H9 (cell line): ENCODE measurements around the gene IDE. TPM values are rescaled to one million over a fixed set of nuclear protein-coding genes. Genes with fewer than 3 reads are reported as not detected.

ENCODE experiments used
- DNase-seq: peaks from one replicate; pipeline ENCODE4 v3.0.0-alpha.2; 2017
- H2AFZ ChIP-seq: one replicate; pipeline ENCODE4 v1.6.1; 2013; ENCODE audit warnings: mild to moderate bottlenecking, low read length, control low read depth, moderate library complexity
- H2AK5ac ChIP-seq: 2 replicates; pipeline ENCODE4 v1.6.1; 2013; ENCODE audit warnings: low read length, control low read depth, mixed read lengths; ENCODE audit not compliant: insufficient read length
- H2BK120ac ChIP-seq: one replicate; pipeline ENCODE4 v1.6.1; 2013; ENCODE audit warnings: low read depth, mild to moderate bottlenecking, low read length, control low read depth, inconsistent platforms; ENCODE audit not compliant: poor library complexity, severe bottlenecking
- H2BK12ac ChIP-seq: 2 replicates; pipeline ENCODE4 v1.6.1; 2013; ENCODE audit warnings: low read length, control low read depth, mixed read lengths, low read depth; ENCODE audit not compliant: insufficient read length
- H2BK15ac ChIP-seq: 2 replicates; pipeline ENCODE4 v1.6.1; 2013; ENCODE audit warnings: low read depth, low read length, control low read depth
- H2BK20ac ChIP-seq: one replicate; pipeline ENCODE4 v1.6.1; 2013; ENCODE audit warnings: low read depth, mild to moderate bottlenecking, low read length, control low read depth, inconsistent platforms; ENCODE audit not compliant: poor library complexity, severe bottlenecking
- H2BK5ac ChIP-seq: 2 replicates; pipeline ENCODE4 v1.6.1; 2013; ENCODE audit warnings: low read length, control low read depth, mixed read lengths; ENCODE audit not compliant: insufficient read length
- H3K14ac ChIP-seq: 2 replicates; pipeline ENCODE4 v1.6.1; 2013; ENCODE audit warnings: low read length, control low read depth; ENCODE audit not compliant: insufficient read depth
- H3K18ac ChIP-seq: 2 replicates; pipeline ENCODE4 v1.6.1; 2013; ENCODE audit warnings: low read depth, mild to moderate bottlenecking, mixed read lengths, low read length, control low read depth; ENCODE audit not compliant: insufficient read length
- H3K23ac ChIP-seq: 2 replicates; pipeline ENCODE4 v1.6.1; 2013; ENCODE audit warnings: low read length, control low read depth, mixed read lengths, low read depth; ENCODE audit not compliant: insufficient read length
- H3K23me2 ChIP-seq: 2 replicates; pipeline ENCODE4 v1.6.1; 2013; ENCODE audit warnings: low read depth, mild to moderate bottlenecking, mixed read lengths, low read length, control low read depth; ENCODE audit not compliant: insufficient read length, poor library complexity, severe bottlenecking
- H3K27ac ChIP-seq: 2 replicates; pipeline ENCODE4 v1.5.1; 2013; ENCODE audit warnings: low read length, control low read depth, mixed read lengths, low read depth; ENCODE audit not compliant: insufficient read length
- H3K27me3 ChIP-seq: 2 replicates; pipeline ENCODE4 v1.6.1; 2013; ENCODE audit warnings: low read length, control low read depth, inconsistent platforms; ENCODE audit not compliant: insufficient read depth
- H3K4ac ChIP-seq: 2 replicates; pipeline ENCODE4 v1.6.1; 2013; ENCODE audit warnings: low read depth, mild to moderate bottlenecking, control low read depth, inconsistent platforms, low read length, moderate library complexity
- H3K4me1 ChIP-seq: 2 replicates; pipeline ENCODE4 v1.6.1; 2013; ENCODE audit warnings: low read length, control low read depth, inconsistent platforms; ENCODE audit not compliant: insufficient read depth
- H3K4me2 ChIP-seq: 2 replicates; pipeline ENCODE4 v1.6.1; 2013; ENCODE audit warnings: low read length, control low read depth, mixed read lengths; ENCODE audit not compliant: insufficient read length, insufficient read depth
- H3K56ac ChIP-seq: 2 replicates; pipeline ENCODE4 v1.6.1; 2013; ENCODE audit warnings: low read depth, mild to moderate bottlenecking, mixed read lengths, low read length, control low read depth; ENCODE audit not compliant: insufficient read length
- H3K79me1 ChIP-seq: 2 replicates; pipeline ENCODE4 v1.6.1; 2013; ENCODE audit warnings: low read depth, mild to moderate bottlenecking, moderate library complexity, low read length, control low read depth, inconsistent platforms; ENCODE audit not compliant: insufficient read depth, poor library complexity, severe bottlenecking
- H3K79me2 ChIP-seq: 2 replicates; pipeline ENCODE4 v1.6.1; 2013; ENCODE audit warnings: low read length, control low read depth, inconsistent platforms; ENCODE audit not compliant: insufficient read depth
- H3K9ac ChIP-seq: 2 replicates; pipeline ENCODE4 v1.6.1; 2013; ENCODE audit warnings: low read length, control low read depth, mixed read lengths; ENCODE audit not compliant: insufficient read length; ENCODE audit errors: extremely low read depth
- H3K9me3 ChIP-seq: one replicate; pipeline ENCODE4 v1.6.1; 2013; ENCODE audit warnings: low read depth, low read length, inconsistent platforms; ENCODE audit not compliant: control insufficient read depth
- H3T11ph ChIP-seq: one replicate; pipeline ENCODE4 v1.6.1; 2013; ENCODE audit warnings: mild to moderate bottlenecking, low read length, control low read depth, inconsistent platforms
- H4K20me1 ChIP-seq: one replicate; pipeline ENCODE4 v1.6.1; 2013; ENCODE audit not compliant: control insufficient read depth, insufficient read length, insufficient read depth
- H4K5ac ChIP-seq: 2 replicates; pipeline ENCODE4 v1.6.1; 2013; ENCODE audit warnings: low read depth, mild to moderate bottlenecking, mixed read lengths, low read length, control low read depth; ENCODE audit not compliant: insufficient read length
- H4K8ac ChIP-seq: replicated peaks from 2 replicates; pipeline ENCODE4 v1.6.1; 2013; ENCODE audit warnings: low read length, control low read depth, mixed read lengths, low read depth; ENCODE audit not compliant: insufficient read length
- H4K91ac ChIP-seq: 2 replicates; pipeline ENCODE4 v1.6.1; 2013; ENCODE audit warnings: low read depth, mild to moderate bottlenecking, moderate library complexity, mixed read lengths, low read length, control low read depth; ENCODE audit not compliant: insufficient read length
- H3K27ac Mint-ChIP-seq, 3 experiments: 2 replicates in 2 of 3; 3 replicates in 1 of 3; pipeline ENCODE4 v1.8.0; 2020 to 2021; ENCODE audit warnings: mixed read lengths in 3 of 3, mild to moderate bottlenecking in 1 of 3, moderate library complexity in 1 of 3
- H3K27me3 Mint-ChIP-seq: 2 replicates; pipeline ENCODE4 v1.8.0; 2021; ENCODE audit warnings: low read depth, mild to moderate bottlenecking, moderate library complexity, mixed read lengths
- H3K36me3 Mint-ChIP-seq, 3 experiments: 2 replicates in 2 of 3; 3 replicates in 1 of 3; pipeline ENCODE4 v1.8.0; 2020 to 2021; ENCODE audit warnings: low read depth in 3 of 3, mixed read lengths in 3 of 3; ENCODE audit not compliant: insufficient read depth in 1 of 3
- H3K4me1 Mint-ChIP-seq, 2 experiments: 2 replicates each; pipeline ENCODE4 v1.8.0; 2020; ENCODE audit warnings: mixed read lengths in 2 of 2
- H3K4me3 Mint-ChIP-seq, 2 experiments: 2 replicates in 1 of 2; 3 replicates in 1 of 2; pipeline ENCODE4 v1.8.0; 2020 to 2021; ENCODE audit warnings: mild to moderate bottlenecking in 2 of 2, mixed read lengths in 2 of 2, moderate library complexity in 1 of 2
- H3K9me3 Mint-ChIP-seq, 2 experiments: 2 replicates in 1 of 2; 3 replicates in 1 of 2; pipeline ENCODE4 v1.8.0; 2020; ENCODE audit warnings: mild to moderate bottlenecking in 2 of 2, mixed read lengths in 2 of 2, moderate library complexity in 1 of 2
- CTCF ChIP-seq: fragments of 200-600 bp; sonication (generic); conservative IDR thresholded peaks from 3 replicates; pipeline ENCODE4 v1.8.0; 2021; ENCODE audit warnings: antibody characterized with exemption, mild to moderate bottlenecking
- WGBS: extraction: QIAGEN DNeasy Blood & Tissue Kit; methylation state at CpG from one replicate; pipeline ENCODE4 v1.1.7; 2013; ENCODE audit warnings: missing lambda C conversion rate, low lambda C conversion rate, mixed read lengths; ENCODE audit not compliant: insufficient read length; ENCODE audit errors: extremely low coverage; 5-methylcytosine and 5-hydroxymethylcytosine counted together
- total RNA-seq: library from RNA; stranded (reverse); gene quantifications from 2 replicates; pipeline ENCODE4 v1.2.1, GENCODE V29; 2021

IDE gene
- total RNA-seq, 1 experiment from 2014 or later: 48.9 TPM

- Histone ChIP-seq H3K18ac (no peak overlapping the region), H3K9me3 (no peaks in the 10 kb centered on the region), H2BK5ac (no peak overlapping the region), H3K14ac (no peak overlapping the region), H3K23ac (no peak overlapping the region), H4K20me1 (no peaks in the 10 kb centered on the region), H3K27me3 (no peaks in the 10 kb centered on the region), H4K5ac (no peak overlapping the region), H2BK20ac (no peak overlapping the region), H4K8ac (no peak overlapping the region), H3K9ac (no peak overlapping the region), H2BK120ac (no peak overlapping the region), H3K79me2 (peaks cover 2% of the 10 kb centered on the region; the same call in 1 of the 2 replicates), H3K23me2 (no peaks in the 10 kb centered on the region), H4K91ac (no peak overlapping the region), H2AK5ac (no peak overlapping the region), H3K56ac (no peak overlapping the region), H3K4me2 (no peak overlapping the region), H3T11ph (no peak overlapping the region), H2AFZ (no peak overlapping the region), H2BK15ac (no peak overlapping the region), H2BK12ac (no peak overlapping the region), H3K4me1 (no peaks in the 10 kb centered on the region; the same call in 1 of the 2 replicates), H3K4ac (no peak overlapping the region), H3K27ac (no peak overlapping the region), H3K79me1 (peaks cover 5% of the 10 kb centered on the region)
- H3K4me3 Mint-ChIP-seq: no peak overlapping the region
- no CpG with 5 or more reads among the region's 5 CpGs for WGBS
- peak overlapping the region in 2 of 3 experiments; percentile 12 to 23; a peak in 1 of 7 replicates for H3K27ac Mint-ChIP-seq
- no peaks in the 10 kb centered on the region; a peak in 1 of 5 replicates for H3K9me3 Mint-ChIP-seq
- TF ChIP-seq CTCF: no peak
- DNase-seq: no peak
- H3K4me1 Mint-ChIP-seq: peaks cover 23 to 40% of the 10 kb centered on the region in 2 experiments
- peaks cover 0 to 3% (median 0%) of the 10 kb centered on the region in 3 experiments; a peak in 3 of 7 replicates for H3K36me3 Mint-ChIP-seq
- no peaks in the 10 kb centered on the region for H3K27me3 Mint-ChIP-seq
Observed at GRCh38 chr10:92542458-92542857, 31.4 kb downstream of the IDE start.
